ENCODE data around the gene ITGA11.

ITGA11 gene

DNA sequence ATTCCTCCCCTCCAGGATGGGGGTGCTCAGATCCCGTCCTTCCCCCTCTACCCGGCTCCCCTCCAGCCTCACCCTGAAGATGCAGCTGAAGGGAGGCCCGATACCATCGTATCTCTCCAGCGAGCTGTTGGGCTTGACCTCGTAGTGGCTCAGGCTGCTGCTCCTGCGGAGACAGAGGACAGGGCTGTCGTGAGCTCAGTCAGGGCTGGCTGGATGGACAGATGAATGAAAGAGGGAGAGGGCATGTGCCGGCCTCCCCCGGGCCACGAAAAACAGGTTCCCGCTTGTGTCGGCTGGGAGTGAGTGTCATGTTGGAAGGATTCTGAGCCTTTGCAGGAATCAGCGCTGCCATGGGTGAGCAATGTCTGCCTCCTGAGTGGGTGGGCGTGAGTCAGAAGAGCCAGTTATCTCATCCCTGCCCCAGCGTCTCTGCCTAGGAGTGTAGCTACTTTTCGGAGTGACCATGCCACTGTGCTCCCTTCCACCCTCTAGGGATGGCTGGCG, 119.2 kb downstream of the ITGA11 start:
- TF ChIP-seq JUND (IDR thresholded peaks at IDR 0.05; ENCODE audit: low read depth): no peak
- no peak for DNase-seq (ENCODE audit: low read depth in 1 of 2, low spot score in 1 of 2)
- in situ Hi-C loops (cut with HindIII; ENCODE audit: low pct_unique_long_range_greater_than_20kb, low sequenced_read_pairs): no loop called here

DNA sequence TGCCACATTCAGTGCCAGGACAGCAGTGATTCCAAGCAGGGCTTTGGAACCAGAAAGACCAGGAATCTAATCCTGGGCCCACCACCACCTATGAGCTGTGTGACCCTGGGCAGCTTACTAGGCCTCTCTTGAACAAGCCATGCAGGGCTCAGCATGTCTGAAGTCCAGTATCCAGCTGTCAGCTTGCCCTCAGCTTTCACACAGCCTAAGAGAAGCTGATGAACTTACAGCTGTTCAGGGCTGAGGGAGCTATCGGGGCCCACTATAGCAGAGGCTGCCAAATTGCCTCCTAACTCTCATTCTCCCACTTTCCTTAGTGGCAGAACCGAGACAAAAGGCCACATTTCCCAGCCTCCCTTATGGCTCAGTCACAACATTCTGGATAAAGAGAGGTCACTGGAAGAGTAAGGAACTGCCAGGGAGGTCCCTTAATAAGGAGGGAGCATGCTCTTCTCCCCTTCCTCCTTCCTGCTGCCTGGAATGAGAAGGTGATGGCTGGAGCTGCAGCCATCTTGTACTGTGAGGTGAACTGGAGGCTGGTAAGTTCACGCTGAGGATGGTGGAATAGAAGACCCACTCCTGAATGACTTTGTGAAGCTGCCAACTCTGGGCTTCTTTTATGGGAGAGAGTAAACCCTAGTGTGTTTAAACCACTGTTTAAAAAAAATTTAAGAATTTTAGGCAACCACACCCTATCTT, 120.0 kb downstream of the ITGA11 start:
- in situ Hi-C loops (cut with HindIII; ENCODE audit: low pct_unique_long_range_greater_than_20kb, low sequenced_read_pairs): no loop called here
- no peak for TF ChIP-seq JUND (IDR thresholded peaks at IDR 0.05; ENCODE audit: low read depth)
- no peak for DNase-seq (ENCODE audit: low read depth in 1 of 2, low spot score in 1 of 2)

DNA sequence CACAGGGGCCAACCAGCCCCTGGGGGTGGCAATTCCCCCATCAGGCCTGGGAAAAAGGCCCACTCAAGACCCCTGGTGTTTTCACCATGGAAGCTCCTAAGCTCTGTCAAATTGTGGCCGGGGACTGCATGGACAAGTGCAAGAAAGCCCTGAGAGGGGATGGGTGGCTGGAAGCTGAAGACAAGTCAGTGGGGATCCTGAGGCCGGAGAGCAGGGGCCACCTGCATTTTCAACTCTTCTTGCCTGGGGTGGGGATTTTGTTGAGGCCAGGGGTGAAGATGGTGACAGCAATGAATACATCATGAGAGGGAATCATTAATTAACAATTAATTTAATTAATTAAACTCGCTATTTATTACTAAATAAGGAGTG, 120.5 kb downstream of the ITGA11 start:
- DNase-seq (ENCODE audit: low read depth in 1 of 2, low spot score in 1 of 2): no peak
- no peak for TF ChIP-seq JUND (IDR thresholded peaks at IDR 0.05; ENCODE audit: low read depth)
- in situ Hi-C loops (cut with HindIII; ENCODE audit: low pct_unique_long_range_greater_than_20kb, low sequenced_read_pairs): no loop called here

DNA sequence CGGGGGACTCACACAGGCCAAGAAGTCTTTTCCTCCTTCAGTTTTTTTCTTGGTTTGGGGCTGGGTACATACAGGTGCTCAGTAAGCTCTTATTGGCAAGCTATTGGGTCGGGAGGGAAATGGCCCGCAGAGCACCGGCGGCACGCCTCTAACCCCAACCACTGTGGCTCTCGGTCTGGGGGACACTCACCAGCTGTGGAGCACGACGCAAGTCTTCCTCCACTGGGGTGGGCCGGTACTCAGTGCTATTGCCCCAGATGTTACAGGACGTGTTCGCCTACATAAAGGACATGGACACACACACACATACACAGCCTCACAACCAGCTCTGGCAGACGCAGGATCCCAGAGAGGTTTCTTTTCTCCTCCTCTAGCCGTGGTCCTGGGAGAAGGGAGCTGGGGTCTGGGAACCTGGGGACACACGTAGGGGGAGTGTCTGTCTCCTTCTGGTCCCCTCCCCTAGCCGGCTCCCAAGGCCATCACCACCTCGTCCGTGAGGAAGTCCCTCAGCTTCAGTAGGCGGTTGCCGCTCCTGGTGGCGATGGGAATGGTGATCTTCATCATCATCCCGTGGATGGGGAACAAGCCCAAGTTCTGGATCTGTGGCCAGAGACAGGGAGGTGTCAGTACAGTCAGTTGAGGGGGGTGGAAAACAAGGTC, 121.0 kb downstream of the ITGA11 start:
- in situ Hi-C loops (cut with HindIII; ENCODE audit: low pct_unique_long_range_greater_than_20kb, low sequenced_read_pairs): no loop called here
- DNase-seq (ENCODE audit: low read depth in 1 of 2, low spot score in 1 of 2): no peak
- TF ChIP-seq JUND (IDR thresholded peaks at IDR 0.05; ENCODE audit: low read depth): no peak

DNA sequence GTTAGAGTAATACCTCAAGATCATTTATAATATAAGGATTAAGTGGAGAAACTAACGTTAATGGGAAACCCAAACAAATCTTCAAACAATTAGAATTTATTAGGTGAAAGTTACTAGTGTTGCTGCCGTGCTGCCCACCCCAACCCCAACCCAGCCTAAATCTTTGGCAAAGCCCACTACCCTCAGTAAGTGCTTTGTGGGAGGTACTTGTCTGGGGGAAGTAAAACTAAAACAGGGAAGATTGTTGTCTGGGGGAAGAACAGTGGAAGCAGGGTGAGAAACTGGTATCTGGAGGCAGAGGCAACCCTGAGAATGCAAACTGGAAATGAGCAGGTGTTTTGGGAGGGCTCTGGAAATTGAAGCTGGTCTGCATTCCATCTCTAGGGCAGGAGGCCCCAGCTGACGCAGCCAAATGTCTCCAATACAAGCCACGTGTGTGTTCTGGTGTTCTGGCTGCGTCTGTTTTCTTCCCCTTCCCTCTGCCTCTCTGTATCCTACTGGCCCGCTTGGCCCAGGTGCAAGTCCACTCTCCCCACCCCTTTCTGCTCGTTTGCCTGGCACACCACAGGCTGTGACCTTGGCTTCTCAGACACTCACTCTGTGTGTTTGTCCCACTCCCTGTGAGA, 121.7 kb downstream of the ITGA11 start:
- no peak for TF ChIP-seq JUND (IDR thresholded peaks at IDR 0.05; ENCODE audit: low read depth)
- in situ Hi-C loops (cut with HindIII; ENCODE audit: low pct_unique_long_range_greater_than_20kb, low sequenced_read_pairs): no loop called here
- DNase-seq (ENCODE audit: low read depth in 1 of 2, low spot score in 1 of 2): peak in 1 of 2 experiments; percentile 3

DNA sequence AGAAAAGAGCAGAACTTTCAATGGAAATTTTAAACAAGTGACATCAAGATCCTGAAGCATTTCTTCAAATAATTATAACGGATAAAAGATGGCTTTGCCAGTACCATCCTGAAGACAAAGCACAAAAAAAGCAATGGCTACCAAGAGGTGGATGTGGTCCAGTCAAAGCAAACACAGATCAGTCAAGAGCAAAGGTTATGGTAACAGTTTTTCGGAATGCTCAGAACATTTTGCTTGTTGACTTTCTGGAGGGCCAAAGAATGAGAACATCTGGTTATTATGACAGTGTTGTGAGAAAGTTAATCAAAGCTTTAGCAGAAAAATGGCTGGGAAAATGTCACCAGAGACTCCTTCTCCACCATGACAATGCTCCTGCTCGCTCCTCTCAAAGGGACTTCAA, 122.9 kb downstream of the ITGA11 start:
- in situ Hi-C loops (cut with HindIII; ENCODE audit: low pct_unique_long_range_greater_than_20kb, low sequenced_read_pairs): no loop called here
- TF ChIP-seq JUND (IDR thresholded peaks at IDR 0.05; ENCODE audit: low read depth): no peak
- DNase-seq (ENCODE audit: low read depth in 1 of 2, low spot score in 1 of 2): no peak

DNA sequence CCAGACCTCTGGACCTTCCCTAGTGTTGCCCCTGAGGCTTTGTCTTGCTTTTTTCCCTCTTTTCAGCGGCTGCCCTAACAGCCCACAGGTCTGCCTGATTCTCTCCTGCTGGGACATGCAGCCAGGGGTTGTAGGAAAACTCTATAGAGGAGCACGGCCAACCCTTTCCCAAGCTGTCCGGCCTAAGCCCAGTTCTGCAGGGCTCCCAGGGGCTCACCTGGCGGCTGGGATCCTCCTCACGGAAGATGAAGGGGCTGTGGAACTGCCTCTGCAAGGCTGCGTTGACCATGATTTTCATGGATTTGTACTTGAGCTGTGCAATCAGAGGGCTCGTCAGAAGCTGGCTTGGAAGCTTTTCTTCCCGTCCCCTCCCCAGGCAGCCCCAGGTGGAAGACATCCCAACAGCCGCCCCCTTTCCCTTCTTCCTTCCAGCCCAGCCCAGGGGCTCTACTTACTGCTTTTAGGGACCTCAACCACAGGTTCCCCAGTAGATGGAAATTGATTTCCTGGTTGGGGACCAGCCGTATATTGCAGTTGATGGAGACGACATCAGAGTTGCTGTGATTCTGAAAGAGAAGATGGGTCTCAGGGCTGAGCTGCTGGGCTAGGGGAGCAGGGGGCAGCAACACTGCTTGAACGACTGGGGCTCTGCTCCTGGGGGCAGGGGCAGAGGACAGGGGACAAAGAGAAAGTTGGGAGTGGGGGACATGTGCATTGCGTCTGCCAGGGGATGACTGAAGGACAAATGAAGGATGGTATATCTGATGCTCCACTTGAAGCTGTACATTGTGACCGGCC, 124.6 kb downstream of the ITGA11 start:
- in situ Hi-C loops (cut with HindIII; ENCODE audit: low pct_unique_long_range_greater_than_20kb, low sequenced_read_pairs): no loop called here
- TF ChIP-seq JUND (IDR thresholded peaks at IDR 0.05; ENCODE audit: low read depth): no peak
- DNase-seq (ENCODE audit: low read depth in 1 of 2, low spot score in 1 of 2): no peak

DNA sequence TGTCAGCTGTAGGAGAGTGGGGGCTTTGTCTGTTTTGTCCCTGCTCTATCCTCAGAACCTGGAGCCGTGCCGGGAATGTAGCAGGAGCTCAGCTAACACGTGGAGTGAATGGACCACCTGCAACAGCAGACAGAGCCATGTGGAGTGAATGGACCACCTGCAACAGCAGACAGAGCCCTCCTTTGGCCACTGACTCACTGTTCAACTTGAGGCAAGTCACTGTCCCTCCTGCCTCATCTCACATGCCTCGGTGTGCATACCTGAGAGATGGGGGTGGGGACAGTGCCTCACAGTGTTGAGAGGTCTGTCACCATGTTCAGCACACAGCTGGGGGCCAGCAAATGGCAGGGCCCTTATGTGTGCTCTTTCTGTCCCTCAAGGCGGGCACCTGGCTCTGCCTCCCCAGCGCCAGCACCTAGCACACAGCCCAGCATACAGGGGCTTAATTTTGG, 126.5 kb downstream of the ITGA11 start:
- in situ Hi-C loops (cut with HindIII; ENCODE audit: low pct_unique_long_range_greater_than_20kb, low sequenced_read_pairs): no loop called here
- DNase-seq (ENCODE audit: low read depth in 1 of 2, low spot score in 1 of 2): no peak
- TF ChIP-seq JUND (IDR thresholded peaks at IDR 0.05; ENCODE audit: low read depth): no peak

DNA sequence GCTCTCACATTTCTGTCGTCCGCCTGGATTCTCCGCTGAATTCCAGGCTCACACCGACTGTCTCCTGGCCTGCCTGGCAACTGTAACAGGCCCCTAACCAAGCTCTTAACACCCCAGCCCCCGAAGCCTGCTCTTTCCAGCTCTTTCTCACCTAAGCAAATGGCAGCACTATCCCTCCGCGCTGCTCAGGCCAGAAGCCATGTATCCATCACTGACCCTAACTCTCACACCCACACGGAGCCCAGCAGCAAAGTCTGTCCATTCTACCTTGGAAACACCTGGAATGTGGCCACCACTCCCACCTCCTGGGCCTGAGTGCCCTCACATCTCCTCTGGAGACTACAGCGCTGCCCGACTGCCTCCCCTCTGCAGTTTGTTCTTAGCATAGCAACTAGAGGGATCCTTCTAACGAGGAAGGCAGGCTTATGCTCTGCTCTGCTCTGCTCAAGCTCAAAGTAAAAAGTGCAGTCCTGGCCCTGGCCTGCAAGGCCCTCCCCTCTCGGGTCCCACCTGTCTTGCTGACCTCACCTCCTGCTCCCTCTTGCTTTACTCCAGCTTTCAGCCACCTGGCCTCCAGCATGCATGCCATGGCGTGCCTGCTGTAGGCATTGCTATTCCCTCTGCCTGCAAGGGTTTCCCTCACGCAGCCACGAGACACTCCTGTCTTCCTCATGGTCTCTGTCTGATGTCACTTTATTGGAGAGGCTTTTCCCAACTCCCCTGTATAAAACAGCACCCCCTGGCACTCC, 127.2 kb downstream of the ITGA11 start:
- TF ChIP-seq JUND (IDR thresholded peaks at IDR 0.05; ENCODE audit: low read depth): no peak
- peak in 1 of 2 experiments; percentile 11 for DNase-seq (ENCODE audit: low read depth in 1 of 2, low spot score in 1 of 2)
- in situ Hi-C loops (cut with HindIII; ENCODE audit: low pct_unique_long_range_greater_than_20kb, low sequenced_read_pairs): no loop called here

DNA sequence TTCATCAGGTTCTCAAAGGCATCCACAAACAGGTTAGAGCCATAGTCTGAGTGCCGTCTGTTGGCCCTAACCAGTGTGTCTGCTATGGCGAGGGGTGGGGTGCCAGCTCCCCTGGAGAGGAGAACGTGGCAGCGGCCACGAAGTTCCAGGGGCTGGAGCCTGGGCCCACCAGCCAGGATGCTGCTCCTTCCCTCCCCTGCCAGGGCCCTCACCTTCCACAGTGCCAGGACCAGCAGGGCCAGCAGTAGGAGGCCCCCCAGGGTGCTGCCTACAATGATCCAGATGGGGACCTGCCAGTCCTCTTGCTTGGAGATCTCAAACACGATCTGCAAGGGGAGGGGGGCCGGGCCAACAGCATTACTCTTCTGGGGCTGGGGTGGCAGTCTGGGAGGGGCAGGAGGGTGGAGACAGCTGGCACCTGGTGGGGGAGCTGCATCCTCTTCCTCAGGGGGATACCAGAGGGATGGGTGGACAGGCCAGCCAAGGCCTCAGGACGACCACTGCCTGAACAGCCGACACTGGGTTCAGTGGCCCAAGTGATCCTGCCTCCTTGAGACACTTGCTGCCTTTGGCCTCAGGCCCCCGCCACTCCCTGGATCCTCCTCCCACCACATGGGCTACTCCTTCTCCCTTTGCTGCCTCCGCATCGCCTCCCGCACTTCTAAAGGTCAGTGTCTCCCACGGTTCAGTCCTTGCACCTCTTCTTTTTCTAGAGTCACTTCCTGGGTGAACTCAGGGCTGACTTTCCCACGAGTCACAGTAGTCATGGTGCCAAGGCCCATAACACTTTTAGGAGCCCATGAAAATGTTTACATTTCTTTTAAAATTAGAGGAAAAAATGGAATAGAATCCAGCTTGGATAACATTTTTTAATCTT, 128.2 kb downstream of the ITGA11 start:
- DNase-seq (ENCODE audit: low read depth in 1 of 2, low spot score in 1 of 2): no peak
- in situ Hi-C loops (cut with HindIII; ENCODE audit: low pct_unique_long_range_greater_than_20kb, low sequenced_read_pairs): no loop called here
- no peak for TF ChIP-seq JUND (IDR thresholded peaks at IDR 0.05; ENCODE audit: low read depth)

DNA sequence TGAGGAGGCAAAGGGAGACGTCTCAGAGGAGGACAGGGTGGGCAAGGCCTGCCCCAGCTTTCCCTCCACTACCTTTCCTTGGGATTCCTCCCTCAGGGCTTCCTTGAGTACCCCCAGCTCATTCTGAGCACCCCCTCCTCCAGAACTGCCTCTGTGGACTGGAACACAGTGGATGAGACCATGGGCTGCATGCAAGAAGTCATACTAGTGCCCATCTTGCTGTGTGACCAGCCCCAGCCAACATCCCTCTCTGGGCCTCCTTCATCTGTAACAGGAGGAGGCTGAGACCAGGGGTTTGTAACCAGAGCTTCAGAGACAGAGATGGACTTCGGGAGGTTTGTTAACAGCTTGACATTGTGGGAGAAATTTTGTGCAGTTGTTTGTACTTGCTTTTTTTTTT, 128.8 kb downstream of the ITGA11 start:
- in situ Hi-C loops (cut with HindIII; ENCODE audit: low pct_unique_long_range_greater_than_20kb, low sequenced_read_pairs): no loop called here

More for the DNA sequence above, 128.8 kb downstream of the ITGA11 start:
- DNase-seq (ENCODE audit: low read depth in 1 of 2, low spot score in 1 of 2): no peak
- TF ChIP-seq JUND (IDR thresholded peaks at IDR 0.05; ENCODE audit: low read depth): no peak

Measured in T47D (cell line).